GM10266 (cell line): ENCODE data around the gene CACNA1A.
A peak's percentile ranks its signal among the peaks of the same experiment; 100 is the strongest.
"Not testable (repeated sequence)": the region's sequence is repeated elsewhere in the genome, so short reads cannot be mapped to it uniquely, and the experiment has no call there.

ENCODE experiments used
- DNase-seq: peaks from one replicate; pipeline ENCODE4 v3.0.0; 2012; ENCODE audit errors: extremely low spot score
- CTCF ChIP-seq: IDR thresholded peaks from 2 replicates; pipeline ENCODE4 v1.5.1; 2012; ENCODE audit warnings: mild to moderate bottlenecking, low read depth; ENCODE audit not compliant: control insufficient read depth, insufficient read depth; ENCODE audit errors: missing control alignments

Gene CACNA1A

GRCh38 chr19:13209484-13210338 is 296.6 kb downstream of the CACNA1A start:
- TF ChIP-seq CTCF = no peak
- DNase-seq = peak; percentile 67

- TF ChIP-seq CTCF = no peak
- DNase-seq = peak; percentile 80
These were observed 297.4 kb downstream of the CACNA1A start for GRCh38 chr19:13208672-13209483.

- TF ChIP-seq CTCF = no peak
- peak; percentile 96 for DNase-seq
These were observed 298.2 kb downstream of the CACNA1A start for GRCh38 chr19:13207846-13208671.

- TF ChIP-seq CTCF = no peak
- DNase-seq = no peak
These were observed 298.9 kb downstream of the CACNA1A start for GRCh38 chr19:13207237-13207845.

GRCh38 chr19:13206587-13206986 is 299.7 kb downstream of the CACNA1A start:
- DNase-seq = no peak
- no peak for TF ChIP-seq CTCF

- DNase-seq = not testable (repeated sequence)
These were observed 304.2 kb downstream of the CACNA1A start for GRCh38 chr19:13202112-13202511.

GRCh38 chr19:13198634-13199033 is 307.6 kb downstream of the CACNA1A start:
- TF ChIP-seq CTCF = no peak
- DNase-seq = no peak
